Activated CD4-positive, alpha-beta T cell treated with anti-CD3 and anti-CD28 coated beads, Interleukin-10, Interleukin-2, amounts not matched to agents 100 ng/mL and 50 ng/mL, durations not matched to agents 16 hours and 8 hours (primary cell): Measurements from ENCODE around the gene DOCK1.

ENCODE experiments used
- DNase-seq: peaks from one replicate; pipeline ENCODE4 v3.0.0-alpha.2; 2020

The DOCK1 gene

DNA sequence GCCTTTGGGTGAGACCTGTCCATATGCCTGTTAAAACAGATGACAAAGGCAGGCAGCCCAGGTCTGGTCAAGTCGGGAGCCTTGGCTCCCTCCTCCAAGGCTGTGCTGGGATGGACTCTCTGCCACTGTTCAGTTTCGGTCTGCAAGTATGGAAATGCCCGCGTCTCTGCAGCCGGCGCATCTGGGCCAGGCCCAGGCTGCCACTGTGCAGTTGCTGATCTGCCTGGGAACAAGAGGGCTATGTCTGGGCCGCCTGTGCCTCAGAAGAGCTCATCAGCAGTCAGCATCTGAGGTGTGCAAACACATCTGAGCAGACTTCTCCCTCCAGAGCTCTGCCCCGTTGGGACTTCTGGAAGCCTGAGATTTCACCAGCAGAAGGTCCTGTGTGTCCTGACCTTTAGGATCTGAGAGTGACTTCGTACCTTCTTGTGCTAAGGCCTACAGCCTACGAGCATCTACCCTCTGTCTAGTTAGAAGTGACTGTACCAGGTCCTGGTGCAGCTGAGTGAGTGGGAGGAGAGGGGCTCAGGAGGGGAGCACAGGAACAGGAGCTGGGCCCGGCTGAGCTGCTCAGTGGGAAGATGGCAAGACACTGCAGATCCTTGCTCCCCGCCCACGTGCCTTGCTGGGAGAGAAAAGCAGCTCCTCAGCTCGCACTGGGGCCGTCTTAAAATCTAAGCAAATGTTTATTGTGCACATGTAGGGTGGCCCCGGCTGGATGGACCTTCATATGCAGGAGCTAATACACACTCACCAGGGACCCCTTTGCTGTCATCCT, 50.9 kb downstream of the DOCK1 start:
- no peak for DNase-seq

DNA sequence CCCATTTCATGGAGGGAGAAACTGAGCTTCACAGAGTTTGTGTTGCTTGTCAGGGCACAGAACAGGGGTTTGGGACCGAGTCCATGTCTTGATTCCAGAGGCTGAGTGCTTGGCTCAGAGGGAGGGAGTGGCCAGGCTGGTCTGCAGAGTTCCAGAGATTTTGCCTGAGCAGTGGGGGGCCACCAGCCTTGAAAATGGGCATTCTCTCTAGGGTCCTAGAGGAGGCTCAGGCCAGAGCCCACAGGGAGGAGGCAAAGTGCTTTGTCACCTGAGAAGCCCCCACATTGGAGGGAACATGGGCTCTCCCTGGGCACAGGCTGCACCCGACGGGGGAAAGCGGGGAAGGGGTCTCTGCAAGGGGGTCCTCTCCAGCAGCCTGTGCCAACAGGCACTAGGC, 51.5 kb downstream of the DOCK1 start:
- no peak for DNase-seq

DNA sequence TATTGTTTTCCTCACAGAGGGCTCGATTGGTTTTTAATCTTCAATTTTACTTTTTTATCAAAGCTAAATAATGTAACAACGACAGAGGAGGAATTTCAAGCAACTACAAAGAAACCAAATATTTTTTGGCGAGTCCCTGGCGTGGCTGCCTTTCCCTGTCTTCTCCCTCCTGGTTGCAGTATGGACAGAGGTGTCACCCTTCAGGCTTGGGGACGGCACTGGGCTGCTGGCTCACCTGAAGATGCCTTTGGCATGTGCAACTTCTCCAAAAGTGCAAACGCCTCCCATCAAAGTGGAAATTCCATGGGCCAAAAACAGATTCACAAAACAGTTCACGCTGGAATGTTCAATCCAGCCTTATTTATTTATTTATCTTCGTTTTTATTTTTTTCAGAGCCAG, 51.9 kb downstream of the DOCK1 start:
- DNase-seq, result no peak

DNA sequence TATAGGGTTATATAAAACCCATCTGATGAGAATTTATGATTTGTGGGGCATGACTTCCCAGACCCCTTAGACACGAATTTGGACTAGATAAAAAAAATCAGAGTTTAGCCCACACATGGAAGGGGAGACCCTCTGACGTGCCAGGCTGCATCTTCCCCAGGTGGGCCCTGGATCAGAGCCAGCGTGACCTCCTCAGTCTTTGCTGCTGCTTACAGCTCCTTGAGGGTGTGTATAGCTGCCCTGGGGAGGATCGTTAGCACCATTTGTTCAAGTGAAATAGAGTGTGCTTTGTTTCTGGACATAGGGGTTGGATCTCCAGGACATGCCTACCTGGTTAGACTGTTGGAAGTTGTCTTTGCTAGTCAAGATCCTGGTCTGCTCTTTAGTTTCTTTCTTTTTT, 54.2 kb downstream of the DOCK1 start:
- no peak for DNase-seq

DNA sequence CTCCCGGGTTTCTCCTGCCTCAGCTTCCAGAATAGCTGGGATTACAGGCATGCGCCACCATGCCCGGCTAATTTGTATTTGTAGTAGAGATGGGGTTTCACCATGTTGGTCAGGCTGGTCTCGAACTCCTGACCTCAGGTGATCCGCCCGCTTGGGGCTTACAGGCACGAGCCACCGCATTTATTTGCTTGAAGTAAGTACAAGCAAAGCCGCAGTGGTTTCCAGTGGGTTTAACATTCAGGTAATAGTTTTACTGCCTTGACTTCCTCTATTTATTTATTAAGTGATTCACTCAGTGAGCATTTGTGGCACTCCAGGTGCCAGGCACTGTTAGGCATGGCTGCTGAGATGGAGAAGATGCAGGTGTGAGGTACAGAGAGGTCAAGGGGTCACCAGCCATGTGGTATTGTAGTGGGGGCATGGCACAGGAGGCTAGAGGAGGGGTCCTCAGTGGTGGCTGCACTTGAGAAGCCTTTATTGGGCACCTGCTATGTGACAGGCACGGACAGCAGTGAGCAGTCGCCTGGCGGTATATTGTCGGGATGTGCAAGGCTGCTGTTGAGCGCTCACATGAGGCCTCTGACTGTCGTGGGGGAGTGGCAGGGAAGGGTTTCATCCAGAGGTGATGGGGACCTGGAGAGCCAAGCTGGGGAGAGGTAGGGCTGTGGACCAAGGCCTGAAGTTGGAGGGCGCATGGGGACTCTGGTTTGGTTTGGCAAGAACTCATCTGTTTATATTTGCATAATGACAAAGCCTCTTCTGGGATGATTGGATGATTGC, 54.9 kb downstream of the DOCK1 start:
- DNase-seq, result no peak

DNA sequence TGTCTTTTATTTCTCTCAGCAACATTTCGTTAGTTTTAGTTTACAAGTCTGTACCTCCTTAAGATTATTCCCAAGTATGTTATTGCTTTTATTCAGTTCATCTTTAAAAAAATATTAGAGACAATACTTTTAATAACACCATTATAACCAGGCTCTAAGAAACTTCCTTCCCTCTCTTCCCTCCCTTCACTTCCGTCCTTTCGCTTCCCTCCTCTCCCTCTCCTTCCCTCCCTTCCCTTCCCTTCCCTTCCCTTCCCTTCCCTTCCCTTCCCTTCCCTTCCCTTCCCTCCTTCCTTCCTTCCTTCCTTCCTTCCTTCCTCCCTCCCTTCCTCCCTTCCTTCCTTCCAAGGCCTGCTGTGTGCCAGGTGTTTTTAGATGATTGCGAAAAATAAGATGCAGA, 58.1 kb downstream of the DOCK1 start:
- DNase-seq, result no peak

DNA sequence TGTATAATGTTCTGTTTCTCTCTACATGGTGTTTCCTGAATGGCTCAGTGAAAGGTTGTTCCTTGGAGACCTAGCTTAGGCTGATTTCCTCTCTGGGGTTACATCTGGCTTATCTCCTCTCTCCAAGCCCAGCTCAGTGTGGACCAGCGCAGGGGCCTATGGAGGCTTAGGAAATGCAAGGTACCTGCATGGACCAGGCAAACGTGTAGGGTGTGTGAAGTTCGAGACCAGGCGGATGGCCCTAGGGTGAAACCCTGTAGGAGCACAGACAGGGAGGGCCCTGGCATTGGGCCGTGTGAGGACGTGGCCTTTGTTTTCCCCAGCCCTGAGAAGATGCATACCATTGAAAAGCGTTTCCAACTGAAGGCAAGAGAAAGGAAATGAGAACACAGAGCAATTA, 59.0 kb downstream of the DOCK1 start:
- no peak for DNase-seq

DNA sequence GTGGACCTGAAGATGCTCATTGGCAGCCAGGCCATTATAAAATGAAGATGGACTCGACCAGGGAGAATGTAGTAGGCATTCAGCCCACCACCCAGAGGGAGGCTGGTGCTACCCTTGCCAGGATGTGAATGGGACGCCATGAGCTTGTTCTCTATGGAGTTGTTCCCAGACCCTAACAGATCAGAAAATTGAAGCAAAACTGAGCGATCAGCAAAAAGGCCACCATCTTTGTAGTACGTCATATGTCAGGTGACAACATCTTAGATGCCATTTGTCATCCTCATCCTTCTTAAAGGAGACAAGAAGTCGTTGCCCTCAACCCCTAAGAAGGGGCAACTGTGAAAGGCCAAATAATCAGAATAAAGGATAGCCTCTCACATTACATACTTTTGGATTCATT, 61.7 kb downstream of the DOCK1 start:
- no peak for DNase-seq

DNA sequence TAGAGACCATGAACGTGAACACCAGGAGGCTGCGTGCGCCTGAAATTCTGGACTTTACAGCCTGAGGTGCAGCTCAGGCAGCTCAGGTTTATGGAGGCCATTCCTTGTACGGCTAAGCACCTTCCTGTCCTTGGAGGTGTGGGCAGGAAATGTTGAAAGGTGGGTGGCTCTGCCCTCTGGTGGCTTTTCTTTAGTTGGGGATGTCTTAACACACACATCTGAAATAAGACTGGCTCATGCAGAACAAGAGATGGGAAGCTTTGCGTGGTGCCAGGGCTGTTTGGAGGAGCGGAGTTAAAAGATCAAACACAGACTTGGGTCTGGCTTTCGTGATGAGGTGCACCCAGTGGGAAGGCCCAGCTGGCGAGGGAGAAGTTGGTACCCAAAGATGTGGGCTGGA, 64.1 kb downstream of the DOCK1 start:
- DNase-seq, result no peak

DNA sequence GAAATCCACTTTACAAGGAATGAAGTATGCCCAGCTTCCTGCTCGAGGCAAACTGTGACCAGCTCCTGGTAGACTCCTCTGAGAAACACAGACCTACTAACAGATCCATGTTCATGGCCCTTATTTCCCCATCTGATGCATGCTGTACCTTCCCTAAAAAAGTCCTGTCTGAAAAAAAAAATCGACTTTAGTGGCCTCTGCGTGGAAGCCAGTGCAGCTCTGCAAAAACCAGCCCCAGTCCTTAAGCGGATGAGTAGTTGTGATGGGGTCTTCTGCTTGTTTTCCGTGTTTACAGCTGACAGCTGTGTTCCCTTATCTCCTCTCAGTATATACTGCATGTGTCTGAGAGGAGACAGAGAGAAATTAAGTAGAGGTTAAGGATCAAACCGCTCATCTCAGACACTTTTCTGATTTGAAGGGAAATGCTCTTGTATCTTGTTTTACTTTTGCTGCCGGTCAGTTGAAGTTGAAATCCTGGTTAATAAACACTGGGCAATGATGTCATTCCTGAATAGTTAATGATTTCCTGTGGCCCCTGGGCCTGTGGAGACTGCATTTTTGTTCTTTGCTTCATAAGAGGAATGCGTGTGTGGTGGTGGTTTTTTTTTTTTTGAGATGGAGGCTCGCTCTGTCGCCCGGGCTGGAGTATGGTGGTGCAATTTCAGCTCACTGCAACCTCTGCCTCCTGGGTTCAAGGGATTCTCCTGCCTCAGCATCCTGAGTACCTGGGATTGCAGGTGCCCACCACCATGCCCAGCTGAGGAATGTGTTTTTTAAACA, 67.6 kb downstream of the DOCK1 start:
- no peak for DNase-seq

DNA sequence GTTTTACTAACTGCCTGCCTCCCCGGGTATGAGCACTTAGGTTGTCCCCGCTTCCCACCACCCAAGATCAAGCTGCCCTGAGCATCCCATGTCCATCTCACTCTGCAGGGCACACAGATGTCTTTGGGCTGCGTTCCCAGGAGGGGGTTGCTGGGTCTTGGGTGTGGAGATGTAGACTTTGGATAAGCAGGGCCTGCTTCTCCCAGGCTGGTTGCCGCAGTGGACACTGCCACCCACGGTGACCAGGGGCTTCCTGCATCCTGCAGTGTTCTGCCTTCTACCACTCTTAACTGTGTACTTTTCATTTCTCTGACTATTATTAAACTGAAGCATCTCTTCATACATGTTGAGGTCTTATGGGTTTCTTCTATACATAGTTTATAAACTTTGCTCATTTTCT, 70.0 kb downstream of the DOCK1 start:
- no peak for DNase-seq

DNA sequence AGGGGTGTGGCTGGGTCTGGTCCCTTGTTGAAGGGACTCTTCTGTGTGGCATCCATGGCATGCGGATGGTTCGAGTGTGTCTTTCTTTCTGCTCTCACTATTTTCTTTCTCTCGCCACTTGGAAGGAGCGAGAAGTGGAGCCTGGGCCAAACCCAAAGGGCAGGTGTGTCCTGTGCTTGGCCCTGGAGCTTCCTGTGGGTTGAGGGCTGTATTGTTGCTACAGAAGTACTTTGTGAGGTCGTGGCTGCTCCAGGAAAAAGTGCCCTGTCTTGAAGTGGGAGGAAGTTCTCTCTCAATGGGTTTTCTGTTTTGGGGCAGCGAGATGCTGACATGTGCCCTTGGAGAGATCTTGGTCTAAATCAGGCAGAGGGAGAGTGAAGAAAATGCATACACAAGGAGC, 72.0 kb downstream of the DOCK1 start:
- DNase-seq, result no peak

DNA sequence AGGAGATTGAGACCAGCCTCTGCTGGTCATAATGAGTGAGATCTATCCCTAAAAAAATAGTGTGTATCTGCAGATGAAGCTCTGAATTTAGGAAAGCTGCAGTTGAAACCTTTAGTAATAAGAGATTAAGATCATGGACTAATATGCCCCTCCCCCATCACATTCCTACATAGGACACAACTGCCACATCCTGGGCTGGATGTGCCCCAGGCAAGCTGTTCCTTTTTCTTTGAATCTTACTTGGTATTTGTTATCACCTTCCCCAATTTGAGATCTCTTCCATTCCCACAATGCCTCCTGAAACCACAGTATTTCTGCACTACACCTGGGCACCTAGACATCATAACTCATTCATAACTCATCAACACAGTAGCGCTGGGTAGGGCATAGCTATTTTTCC, 74.1 kb downstream of the DOCK1 start:
- DNase-seq, result no peak

DNA sequence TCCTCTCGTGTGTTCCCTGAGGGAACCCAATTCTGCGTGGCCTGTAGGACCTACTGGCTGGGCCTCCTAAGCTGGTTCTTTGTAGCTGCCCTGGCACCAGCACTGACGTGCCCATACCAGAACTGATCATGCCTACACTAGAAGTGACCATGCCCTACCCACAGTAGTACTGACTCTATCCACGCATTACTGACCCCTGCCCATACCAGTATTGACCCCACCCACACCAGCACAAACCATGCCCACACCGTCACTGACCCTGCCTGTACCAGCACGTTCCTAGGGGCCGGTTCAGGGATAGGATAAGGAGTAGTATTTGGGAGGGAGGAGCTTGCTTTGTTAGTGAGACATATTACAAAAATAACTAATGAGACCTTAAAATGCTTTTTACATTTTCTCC, 88.0 kb downstream of the DOCK1 start:
- DNase-seq, result no peak

DNA sequence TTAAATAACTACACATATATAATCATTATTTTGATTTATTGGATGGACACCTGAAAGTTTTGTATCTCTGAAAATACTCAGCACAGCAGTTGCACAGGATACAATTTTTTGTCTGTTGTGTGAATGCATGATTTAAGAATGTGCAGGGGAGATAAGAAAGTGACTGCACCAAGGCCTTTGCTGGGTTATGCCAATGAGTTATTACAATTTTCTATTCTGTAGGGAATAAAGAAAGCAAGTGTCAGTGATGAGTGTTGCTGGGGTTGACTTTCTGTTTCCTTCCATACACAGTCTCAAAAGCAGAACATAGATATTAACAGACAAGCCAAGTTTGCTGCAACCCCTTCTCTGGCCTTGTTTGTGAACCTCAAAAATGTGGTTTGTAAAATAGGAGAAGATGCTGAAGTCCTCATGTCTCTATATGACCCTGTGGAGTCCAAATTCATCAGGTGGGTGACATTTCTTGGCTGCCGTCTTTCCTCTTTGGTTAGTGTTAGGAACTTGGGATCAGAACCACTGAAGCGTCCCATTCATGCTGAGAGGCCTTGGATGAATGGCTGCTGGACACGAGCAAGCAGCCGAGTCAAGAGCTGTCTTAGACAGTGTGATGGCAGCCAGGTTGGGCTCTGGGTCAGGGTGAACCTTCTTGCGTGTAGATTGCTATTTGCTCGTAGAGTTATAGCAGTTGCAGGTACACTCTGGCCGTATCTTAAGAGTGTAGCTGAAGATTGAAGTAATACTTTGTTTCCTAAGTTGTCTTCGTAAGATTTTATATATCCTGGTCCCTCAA, 92.8 kb downstream of the DOCK1 start:
- DNase-seq, result no peak

DNA sequence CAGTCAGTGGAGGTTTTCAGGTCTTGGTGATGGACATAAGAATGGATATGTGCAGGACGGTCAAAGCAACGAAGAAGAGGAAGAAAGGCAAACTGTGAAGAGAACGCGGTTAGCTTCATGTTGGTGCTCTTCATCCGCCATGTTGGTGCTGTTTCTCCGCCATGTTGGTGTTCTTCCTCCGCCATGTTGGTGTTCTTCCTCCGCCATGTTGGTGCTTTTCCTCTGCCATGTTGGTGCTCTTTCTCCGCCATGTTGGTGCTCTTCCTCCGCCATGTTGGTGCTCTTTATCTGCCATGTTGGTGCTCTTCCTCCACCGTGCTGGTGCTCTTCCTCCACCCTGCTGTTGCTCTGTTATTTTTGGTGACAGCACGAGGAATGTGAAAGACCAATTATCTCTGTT, 95.4 kb downstream of the DOCK1 start:
- no peak for DNase-seq

DNA sequence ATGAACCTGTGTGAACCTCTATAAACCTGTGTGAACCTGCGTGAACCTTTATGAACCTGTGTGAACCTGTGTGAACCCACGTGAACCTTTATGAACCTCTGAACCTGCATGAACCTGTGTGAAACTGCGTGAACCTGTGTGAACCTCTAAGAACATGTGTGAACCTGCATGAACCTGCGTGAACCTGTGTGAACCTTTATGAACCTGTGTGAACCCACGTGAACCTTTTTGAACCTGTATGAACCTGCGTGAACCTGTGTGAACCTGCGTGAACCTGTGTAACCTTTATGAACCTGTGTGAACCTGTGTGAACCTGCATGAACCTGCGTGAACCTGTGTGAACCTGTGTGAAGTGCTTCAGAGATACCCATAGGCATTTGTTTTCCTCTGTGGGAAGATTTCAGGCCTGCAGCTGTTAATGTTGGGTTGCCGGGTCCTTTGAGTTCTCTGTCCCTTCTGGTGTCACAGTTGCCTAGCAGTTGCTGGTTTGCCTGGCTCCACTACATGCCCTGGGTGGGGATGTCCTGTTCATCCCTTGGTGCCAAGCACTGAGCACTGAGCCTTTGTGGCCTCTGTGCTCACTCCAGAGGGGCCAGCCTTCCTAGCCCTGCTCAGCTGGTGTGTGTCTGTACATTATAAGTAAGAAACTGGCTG, 97.9 kb downstream of the DOCK1 start:
- DNase-seq, result no peak

DNA sequence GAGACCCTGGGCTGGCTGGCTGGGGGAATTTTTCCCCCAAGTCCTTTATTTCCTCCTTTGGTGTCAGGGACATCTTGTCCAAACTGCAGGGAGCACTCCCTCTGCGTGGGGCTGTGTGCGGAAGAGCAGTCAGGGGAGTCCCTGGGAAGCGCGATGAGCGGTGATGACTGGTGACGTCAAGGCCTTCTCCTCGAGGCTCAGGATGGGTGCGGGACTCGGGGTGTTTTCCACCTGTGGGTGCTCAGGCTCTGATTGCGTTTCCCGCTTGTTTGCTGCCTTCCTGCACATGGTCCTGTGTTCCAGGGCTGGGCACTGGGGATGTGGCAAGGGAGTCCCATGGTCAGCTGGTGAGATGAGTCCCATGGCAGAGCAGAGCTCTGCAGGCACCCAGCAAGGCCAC, 101.2 kb downstream of the DOCK1 start:
- DNase-seq, result no peak

DNA sequence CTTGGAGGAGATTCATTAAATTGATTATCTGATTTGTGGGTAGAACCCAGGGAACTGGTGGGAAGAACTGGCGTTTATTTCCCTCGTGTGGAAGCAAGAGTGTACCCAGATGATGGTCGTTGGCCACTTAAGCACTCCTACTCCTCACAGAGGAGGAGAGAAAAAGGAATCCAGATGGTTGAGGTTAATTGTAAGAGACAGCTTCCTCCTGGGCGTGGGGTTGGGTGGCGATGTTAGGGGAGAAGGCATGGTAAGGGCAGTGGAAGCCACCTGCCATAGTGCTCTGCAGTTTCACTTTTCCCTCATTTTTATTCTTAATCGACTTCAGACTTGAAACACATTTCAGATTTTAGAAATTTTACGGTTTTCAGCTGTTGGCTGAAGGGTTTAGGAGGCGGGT, 104.1 kb downstream of the DOCK1 start:
- DNase-seq, result no peak

DNA sequence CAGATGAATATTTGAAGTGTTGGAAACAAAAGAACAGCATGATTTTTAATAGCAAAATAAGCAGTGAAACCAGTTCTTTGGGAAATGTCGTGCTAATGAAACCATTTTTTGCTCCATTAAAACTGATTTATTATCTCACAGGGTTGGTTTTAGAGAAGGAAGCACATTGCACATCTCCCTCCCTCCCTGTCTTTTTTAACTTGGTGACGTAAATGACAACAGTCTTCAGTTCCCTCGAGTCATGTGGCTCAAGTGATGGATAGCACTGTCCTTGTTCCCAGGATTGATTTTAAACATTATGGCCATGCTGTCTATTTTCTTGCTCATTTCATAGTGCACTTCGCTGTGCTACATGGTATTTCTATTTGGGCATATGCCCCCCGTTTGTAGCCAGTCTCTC, 105.9 kb downstream of the DOCK1 start:
- no peak for DNase-seq

DNA sequence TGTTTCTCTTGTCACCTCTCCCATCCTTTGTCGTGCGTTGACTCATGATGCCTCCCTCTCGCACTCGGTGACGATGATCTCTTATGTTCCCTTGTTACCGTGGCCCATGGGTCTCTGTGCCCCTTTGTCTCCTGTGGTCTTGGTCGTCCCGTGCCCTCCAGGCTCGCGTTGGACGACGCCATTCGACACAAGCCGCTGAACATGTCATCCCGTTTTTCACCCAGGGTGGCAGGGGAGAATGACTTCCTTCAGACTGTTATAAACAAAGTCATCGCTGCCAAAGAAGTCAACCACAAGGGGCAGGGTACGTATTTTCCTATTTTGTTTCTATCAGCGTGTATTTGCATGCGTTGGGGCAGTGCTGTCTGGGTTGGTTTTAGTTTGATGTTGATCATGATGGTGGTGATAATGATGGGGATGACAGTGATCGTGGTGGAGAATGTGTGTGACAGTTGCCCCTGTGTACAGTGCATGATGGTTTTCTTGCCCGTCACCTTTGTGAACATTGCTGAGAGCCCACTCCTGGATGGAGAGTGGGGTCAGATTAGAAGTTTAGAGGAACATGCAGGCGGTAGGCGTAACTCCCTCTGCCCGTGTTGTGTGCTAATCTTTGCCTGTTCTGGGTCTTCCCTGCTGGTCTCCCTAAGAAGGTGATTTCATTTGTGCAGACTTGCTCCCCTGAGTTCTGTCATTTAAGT, 107.0 kb downstream of the DOCK1 start:
- no peak for DNase-seq

DNA sequence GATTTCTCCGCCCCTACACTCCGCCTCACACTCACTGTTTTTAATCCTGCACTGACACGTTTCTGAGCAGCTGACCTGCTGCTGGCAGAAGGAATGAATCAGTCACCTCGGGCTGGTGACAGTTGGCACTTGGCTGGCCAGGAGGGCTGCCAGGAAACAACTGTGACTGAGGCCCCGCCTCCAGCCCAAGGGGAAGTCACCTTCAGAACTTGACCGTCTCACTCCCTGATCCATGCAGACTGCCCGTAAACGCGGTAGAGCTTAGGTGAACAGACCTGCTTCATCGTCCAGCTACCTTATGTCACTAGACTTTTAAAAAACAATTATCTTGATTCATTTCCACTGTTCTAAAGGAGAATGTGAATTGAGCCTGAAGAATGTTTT, 107.5 kb downstream of the DOCK1 start:
- DNase-seq, result peak; percentile 2
